CD4-positive, alpha-beta T cell treated with Interleukin-6 for 4 hours (primary cell): Measurements from ENCODE around the gene CENPO.
"Not testable (repeated sequence)": the region's sequence is repeated elsewhere in the genome, so short reads cannot be mapped to it uniquely, and the experiment has no call there.

ENCODE experiments used
- DNase-seq: peaks from one replicate; pipeline ENCODE4 v3.0.0-alpha.2; 2020; ENCODE audit warnings: mixed read lengths

The CENPO gene

GRCh38 chr2:24824966-24825882 is 32.0 kb downstream of the CENPO start:
- peak; percentile 40 for DNase-seq

GRCh38 chr2:24825883-24826772 is 32.9 kb downstream of the CENPO start:
- DNase-seq: no peak

DNA sequence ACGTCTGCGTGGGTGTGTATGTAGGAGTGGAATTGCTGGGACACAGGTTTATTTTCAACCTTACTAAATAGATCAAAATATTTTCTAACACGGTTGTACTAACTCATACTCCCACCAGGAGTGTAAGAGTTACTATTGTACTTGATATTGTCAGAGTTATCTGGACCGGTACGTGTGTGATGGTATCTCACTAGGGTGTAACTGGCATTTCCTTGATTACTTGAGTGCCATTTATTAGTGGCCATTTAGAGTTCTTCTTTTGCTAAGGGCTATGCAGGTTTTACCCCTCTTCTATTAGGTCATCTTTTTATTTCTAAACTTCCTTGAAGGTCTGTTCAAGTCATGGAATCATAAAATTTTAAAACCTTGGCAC is 33.5 kb downstream of the CENPO start:
- no peak for DNase-seq

DNA sequence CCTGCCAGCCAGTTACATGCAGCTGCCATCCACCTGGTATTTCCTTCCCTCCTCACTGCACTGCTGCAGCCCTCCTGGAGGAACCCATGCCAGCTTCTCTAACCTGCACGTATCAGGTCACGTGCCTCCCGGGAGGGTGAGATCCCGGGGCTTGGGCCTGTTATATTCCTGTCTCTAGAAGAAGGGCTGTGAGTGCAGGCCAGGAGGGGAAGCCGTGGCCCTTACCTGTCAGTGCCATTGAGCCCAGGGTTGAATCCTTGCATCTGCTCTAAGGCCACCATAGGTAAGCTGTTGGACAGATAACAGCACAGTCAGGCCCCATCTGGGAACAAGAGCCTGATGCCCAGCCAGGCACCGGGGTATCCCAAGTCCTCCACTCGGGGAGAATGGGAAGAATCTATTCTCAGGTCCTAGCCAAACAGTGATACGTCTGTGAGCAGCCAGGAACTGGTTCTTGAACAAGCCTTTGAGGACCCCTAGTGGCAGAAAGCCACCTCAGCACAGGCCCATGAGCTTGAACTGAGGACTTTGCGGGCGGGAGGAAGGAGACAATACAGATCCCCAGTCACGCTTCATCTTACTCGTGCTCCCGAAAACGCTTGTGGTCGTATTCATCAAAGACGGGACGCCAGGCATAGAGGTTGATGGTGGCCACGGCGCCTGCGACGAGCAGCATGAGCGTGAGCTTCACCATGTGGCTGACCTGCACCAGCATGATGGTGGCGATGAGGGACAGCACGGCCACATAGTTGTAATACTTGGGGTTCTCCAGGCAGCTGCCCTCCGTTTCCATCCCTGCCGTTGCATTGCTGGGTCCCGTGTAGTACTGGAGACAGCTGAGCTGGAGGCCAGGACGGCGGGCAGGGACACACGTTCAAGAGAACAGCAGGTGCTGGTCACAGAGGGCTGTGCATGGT is 34.4 kb downstream of the CENPO start:
- peak; percentile 78 for DNase-seq

DNA sequence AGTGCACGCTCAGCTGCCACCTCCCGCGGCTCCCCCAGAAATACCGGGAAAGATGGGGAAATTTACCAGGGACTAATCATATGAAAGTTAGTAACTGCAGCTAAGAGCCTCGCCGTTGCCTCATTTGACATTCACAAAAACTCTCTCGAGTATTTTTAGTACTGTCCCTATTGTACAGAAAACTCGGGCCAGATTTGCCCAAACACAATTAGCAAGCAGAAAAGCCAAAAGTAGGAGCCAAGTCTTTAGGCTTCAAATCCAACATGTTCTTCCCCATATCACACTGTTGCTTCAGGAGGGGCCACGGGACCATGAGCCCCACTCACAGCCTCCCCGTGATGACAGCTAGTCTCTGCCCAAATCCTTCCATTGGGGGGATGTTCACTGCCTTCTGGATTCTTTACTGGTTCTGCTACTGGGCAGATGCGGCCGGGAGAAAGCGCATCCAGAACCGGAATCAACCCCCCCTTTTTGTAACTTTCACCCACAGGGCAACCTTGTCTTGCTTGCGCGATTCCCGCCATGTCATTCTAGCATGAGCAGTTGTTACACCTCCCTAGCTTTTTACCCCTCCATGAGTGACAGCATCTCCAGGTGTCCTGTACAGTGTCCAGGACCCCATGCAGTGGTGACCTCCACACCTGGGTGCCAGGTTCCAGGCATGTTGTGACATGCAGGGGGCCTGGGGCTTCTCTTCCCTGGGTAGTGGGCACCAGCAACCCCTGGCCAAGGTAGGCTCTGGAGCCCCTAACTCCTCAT is 35.2 kb downstream of the CENPO start:
- DNase-seq: no peak

DNA sequence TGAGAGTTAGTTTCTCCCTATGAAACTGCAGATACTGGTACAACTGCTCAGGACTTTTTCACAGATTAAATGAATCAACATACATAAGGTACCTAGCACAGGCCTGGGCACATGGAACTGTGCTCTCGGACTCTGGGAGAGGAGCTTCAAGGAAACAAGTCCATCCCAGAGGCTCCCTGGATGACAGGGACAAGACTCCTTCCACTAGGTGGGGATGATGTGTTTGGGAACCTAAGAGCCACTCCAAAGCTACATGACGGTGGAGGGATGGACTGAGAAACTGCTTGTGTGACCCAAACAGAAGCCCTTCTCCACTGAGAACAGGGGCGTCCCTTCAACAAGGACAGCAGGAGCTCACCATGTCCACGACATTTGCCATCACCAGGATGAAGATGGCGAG is 37.1 kb downstream of the CENPO start:
- DNase-seq: no peak

- no peak for DNase-seq
These were observed 37.6 kb downstream of the CENPO start for GRCh38 chr2:24830786-24831185.

GRCh38 chr2:24831221-24832072 is 38.2 kb downstream of the CENPO start:
- no peak for DNase-seq

- no peak for DNase-seq
These were observed 38.8 kb downstream of the CENPO start for GRCh38 chr2:24832073-24832461.

DNA sequence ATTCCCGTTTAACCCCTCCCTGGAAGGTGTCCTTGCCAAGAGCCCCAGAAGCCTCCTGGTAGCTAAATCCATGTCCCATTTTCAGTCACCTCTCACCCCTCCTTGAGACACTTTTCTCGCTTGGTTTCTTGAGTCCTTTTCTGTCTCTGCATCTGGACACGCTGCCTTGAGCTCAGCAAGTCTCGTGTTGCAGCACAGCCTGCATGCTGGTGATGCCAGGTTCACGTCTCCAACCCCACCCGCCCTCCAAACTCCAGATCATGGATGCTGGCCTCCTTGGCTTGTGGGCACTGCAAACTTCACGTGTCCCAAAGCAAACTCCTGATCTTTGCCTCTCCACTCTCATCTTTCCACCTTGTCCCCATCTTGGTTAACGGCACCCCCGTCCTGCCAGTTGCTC is 39.3 kb downstream of the CENPO start:
- no peak for DNase-seq

DNA sequence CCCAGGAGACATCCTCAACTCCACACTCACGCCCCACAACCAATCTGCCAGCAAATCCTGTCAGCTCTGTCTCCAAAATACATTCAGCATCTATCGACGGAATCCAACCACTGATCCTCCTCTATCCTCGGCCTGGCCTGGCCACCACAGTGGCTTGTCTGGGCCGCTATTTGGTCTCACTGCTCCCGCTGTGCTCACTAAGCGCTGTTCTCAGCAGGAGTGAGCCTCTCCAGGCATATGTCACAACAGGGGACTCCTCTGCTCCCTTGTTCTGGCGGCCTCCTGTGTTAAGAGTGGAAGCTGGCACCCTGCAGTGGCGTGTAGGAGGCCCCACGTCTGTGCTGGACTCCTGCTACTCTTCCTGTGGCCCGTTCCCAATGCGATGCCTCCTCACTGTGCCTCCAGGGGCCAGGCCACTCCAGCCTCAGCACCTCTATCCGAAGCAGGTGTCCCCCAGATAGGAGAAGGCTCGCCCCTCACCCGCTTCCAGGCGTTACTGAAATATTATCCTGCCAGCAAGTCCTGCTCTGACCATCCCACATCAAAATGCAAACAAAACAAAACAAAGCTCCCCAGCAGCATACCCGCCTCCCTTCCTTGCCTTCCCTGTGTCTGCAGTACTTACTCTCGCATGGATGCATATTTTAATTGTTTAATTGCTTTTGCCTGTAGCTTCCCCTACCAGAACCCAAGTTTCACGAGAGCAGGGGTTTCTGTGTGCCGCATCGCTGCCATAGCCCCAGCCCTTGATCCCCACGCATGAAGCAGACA is 39.9 kb downstream of the CENPO start:
- DNase-seq: no peak

DNA sequence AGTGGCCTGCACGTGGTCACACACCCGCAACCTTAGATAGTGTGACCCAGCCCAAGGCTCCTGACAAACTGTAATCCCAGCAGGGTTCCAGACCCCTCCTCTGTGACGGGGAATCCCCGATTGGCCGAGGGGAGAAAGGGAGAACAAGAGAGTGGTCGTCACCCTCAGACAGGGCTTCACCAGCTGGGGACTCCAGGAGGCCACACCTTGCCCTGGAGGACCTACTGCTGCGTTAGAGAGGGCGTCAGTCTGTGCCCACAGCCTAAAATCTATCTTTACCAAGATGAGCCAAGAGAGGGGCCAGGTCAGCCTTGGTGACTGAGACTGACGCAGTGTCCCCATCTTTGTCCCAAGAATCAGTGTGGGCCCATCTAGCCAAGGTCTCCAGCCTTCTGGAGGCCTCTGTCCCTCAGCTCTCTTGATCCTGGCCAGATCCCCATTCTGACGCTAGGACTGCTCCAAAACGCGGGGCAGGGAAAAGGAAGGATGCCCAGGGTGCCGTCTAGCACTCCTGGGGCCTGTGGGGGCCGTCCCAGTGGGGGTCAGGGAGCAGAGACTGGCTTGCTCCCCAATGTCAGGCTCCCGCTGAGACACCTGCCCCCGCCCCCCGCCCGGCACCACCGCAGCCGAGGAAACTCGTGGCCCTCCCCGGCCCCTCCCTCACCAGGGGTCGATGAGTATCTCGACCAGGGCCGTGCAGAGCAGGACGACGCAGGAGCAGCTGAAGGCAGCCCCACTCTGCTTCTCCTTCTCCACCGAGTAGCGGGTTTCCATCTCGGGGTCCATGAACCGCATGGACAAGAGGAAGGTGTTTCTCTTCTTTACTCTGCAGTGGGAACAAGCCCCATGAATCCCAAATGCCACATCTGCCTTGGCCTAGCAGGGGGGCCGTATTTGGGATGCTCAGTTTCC is 40.9 kb downstream of the CENPO start:
- no peak for DNase-seq

DNA sequence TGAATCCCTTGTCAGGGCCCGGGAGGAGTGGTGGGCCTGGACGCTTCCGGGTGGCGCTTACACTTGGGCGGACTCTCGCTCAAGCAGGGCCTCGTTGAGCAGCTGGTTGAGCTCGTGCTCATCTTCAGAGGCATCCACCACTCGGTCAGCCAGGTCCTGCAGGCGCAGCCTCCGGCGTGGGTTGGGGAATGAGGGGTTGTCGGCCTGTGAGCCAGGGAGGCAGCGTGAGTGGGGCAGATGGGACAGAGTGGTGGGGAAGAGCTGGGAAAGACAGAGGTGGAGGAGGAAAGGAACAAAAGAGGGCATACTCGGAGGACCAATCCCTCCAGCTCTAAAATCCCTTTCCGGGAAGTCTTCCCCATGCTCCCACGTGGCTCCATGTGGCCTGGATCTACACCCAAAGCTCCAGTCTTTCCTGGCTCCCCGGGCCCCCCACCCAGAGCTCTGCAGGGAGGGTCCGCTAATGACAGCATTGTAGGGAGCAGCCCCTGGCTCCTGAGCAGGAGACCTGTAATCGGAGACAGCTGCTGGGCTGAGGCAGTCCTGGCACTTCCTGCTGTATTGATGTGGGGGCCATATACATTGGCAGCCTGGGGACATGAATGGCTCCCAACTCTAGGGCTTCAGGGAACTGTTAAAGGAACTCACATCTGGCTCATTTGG is 41.6 kb downstream of the CENPO start:
- no peak for DNase-seq

GRCh38 chr2:24835411-24835810 is 42.2 kb downstream of the CENPO start:
- not testable (repeated sequence) for DNase-seq

DNA sequence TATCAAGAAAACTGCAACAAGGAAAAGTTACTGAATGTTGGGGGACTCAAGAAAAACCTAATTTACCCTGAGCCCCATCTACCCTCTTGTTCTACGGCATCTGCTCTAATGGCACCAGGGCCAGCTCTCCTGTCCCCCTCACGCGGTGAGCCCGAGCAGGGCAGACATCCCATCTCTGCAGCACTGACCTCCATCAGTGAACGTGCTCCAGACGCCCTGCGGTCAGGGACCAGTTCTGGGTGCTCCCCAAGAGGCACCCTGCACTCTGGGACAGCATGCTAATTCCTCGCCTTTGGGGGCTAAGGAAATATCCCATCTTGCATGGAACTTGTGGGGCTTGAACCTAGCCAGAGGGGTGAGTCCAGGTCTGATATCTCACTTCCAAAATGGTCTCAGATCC is 43.0 kb downstream of the CENPO start:
- no peak for DNase-seq

GRCh38 chr2:24836706-24837105 is 43.5 kb downstream of the CENPO start:
- DNase-seq: no peak

- DNase-seq: no peak
These were observed 44.8 kb downstream of the CENPO start for GRCh38 chr2:24837996-24838513.

DNA sequence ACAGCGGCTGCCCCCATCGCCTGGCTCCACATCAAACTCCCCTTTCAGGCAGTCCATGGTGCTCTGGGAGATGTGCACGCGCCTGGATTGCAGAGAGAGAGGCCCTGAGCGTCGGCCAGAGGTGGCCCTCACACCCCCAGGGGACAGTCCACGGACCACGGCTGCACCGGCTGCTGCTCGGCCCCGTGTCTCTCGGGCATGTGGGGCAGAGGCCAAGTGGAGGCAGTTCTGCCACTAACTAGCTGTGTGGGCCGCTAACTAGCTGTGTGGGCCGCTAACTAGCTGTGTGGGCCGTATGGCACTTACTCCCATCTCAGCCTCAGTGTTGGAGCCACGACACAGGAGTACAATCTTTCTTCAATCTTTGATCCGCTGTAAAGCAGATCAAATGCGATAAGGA is 45.3 kb downstream of the CENPO start:
- no peak for DNase-seq
